HUES6 (cell line): ENCODE measurements around the gene GBE1.
"Not testable (repeated sequence)": the region's sequence is repeated elsewhere in the genome, so short reads cannot be mapped to it uniquely, and the experiment has no call there.

Experiments
- H3K27ac ChIP-seq: 2 replicates; pipeline ENCODE4 v1.7.0; 2013; ENCODE audit warnings: low read depth, mild to moderate bottlenecking, low read length, inconsistent platforms
- H3K27me3 ChIP-seq: 2 replicates; pipeline ENCODE4 v1.6.1; 2013; ENCODE audit warnings: low read length; ENCODE audit not compliant: control insufficient read depth, insufficient read depth
- H3K36me3 ChIP-seq: 2 replicates; pipeline ENCODE4 v1.6.1; 2013; ENCODE audit warnings: low read length; ENCODE audit not compliant: control insufficient read depth, insufficient read depth
- H3K4me1 ChIP-seq: 2 replicates; pipeline ENCODE4 v1.6.1; 2013; ENCODE audit warnings: low read length; ENCODE audit not compliant: control insufficient read depth, insufficient read depth
- H3K4me3 ChIP-seq: 2 replicates; pipeline ENCODE4 v1.5.1; 2013; ENCODE audit warnings: low read depth, low read length
- H3K9ac ChIP-seq: one replicate; pipeline ENCODE4 v1.6.1; 2013; ENCODE audit warnings: mild to moderate bottlenecking, low read length
- H3K9me3 ChIP-seq: 2 replicates; pipeline ENCODE4 v1.6.1; 2013; ENCODE audit warnings: low read depth, low read length; ENCODE audit not compliant: control insufficient read depth, insufficient read depth

GBE1 gene

DNA sequence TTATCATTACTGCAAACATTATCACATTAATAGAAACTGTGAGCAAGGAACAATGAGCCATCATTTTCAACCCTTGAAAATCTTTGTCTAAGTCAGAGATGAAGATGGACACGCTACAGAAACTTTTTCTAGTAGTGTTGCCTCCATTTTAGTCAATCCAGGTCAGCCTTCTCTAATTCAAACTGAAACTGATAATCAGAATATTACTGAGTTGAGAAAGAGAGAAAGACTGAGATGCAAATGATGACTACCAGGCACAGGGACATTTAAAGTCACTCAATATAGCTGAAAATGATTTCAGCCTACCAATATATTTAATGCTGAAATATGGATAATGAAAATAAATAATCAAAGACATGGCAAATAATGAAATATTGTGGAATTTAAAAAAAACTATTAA is 261.4 kb downstream of the GBE1 start:
- H3K36me3 ChIP-seq: no peaks in the 10 kb centered on the region
- H3K27me3 ChIP-seq: no peaks in the 10 kb centered on the region
- no peaks in the 10 kb centered on the region for H3K4me1 ChIP-seq
- no peaks in the 10 kb centered on the region for H3K9me3 ChIP-seq
- H3K27ac ChIP-seq: no peak overlapping the region
- no peak overlapping the region for H3K9ac ChIP-seq
- H3K4me3 ChIP-seq: no peak overlapping the region

DNA sequence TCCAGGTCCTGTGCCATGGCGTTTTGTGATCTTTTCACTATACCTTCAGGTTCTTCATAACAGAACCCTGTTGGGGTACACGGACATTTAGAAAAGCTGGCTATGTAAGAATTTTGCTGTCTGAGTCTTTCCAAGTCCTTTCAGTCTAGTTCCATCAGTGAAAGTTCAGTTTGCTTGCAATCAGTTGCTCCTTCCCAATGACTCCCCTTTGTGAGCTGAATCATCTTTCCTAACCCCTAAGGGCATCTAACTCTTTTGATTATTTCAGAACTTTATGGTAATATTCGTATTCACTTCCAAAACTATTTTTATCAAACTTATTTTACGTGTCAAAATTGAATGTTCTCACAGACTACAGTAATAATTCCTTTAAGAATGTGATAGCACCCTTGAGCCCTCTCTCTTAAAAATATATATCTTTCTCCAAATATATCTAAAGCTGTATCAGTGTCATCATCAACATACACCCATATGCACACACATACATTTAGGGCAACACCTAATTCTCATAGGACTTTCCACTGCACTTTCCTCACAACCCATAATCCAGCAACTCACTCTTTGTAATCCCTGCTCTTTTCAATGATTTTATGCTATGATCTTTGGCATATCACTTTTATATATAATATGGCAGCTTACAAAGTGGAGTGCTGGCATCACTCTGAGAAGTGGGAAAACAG is 263.7 kb downstream of the GBE1 start:
- Histone ChIP-seq H3K9me3 (no peaks in the 10 kb centered on the region), H3K36me3 (no peaks in the 10 kb centered on the region)

DNA sequence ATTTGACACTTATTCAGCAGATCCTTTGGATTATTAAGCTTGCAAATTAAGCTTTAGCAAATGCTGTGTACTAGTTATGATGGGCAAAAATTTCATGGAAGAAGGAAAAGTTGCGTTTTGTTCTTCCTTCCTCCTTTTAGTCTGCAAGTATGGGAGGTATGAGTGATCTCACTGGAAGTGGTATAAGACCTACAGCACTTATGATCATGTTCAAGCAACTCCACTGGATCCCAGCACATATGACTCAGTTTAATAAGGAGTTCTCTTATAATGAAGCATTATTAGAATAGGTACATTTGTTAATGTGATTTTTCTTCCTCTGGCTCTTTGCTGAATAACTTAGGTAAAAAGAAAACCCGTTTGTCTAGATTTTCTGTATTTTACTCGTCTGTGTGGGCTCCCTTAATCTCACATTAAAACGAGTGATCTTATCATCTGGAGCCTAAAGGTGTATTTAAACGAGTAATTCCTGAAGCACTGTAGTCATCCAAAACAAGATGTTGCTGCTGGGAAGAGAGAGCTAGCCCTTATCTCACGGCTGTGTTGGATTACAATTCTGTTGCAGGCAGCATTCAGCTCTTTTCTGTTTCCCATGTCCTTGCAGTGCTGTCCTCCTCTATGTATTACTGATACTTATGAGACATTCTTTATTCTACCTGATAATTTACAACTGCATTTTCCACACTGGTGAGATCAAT is 264.9 kb downstream of the GBE1 start:
- H3K4me3 ChIP-seq: no peak overlapping the region
- no peaks in the 10 kb centered on the region for H3K9me3 ChIP-seq
- H3K36me3 ChIP-seq: no peaks in the 10 kb centered on the region
- no peak overlapping the region for H3K27ac ChIP-seq
- no peaks in the 10 kb centered on the region for H3K4me1 ChIP-seq
- no peak overlapping the region for H3K9ac ChIP-seq
- no peaks in the 10 kb centered on the region for H3K27me3 ChIP-seq

More for the DNA sequence above, 263.7 kb downstream of the GBE1 start:
- Histone ChIP-seq H3K27ac (no peak overlapping the region), H3K9ac (no peak overlapping the region), H3K4me1 (no peaks in the 10 kb centered on the region), H3K27me3 (no peaks in the 10 kb centered on the region), H3K4me3 (no peak overlapping the region)

DNA sequence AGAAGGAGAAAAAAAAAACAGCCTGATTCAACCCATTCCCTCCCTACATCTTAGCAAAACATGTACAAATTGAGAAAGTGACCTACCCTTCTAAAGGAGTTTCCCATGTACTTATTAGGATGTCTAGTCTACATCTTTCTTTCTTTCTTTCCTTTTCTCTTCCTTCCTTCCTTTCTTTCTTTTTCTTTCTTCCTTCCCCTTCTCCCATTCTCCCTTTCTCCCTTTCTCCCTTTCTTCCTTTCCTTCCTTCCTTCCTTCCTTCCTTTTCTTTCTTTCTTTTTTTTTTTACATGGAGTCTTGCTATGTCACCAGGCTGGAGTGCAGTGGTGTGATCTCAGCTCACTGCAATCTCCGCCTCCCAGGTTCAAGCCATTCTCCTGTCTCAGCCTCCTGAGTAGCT is 269.0 kb downstream of the GBE1 start:
- H3K36me3 ChIP-seq, H3K9ac ChIP-seq, H3K4me3 ChIP-seq, H3K27ac ChIP-seq, H3K4me1 ChIP-seq, H3K27me3 ChIP-seq, H3K9me3 ChIP-seq: not testable (repeated sequence)

DNA sequence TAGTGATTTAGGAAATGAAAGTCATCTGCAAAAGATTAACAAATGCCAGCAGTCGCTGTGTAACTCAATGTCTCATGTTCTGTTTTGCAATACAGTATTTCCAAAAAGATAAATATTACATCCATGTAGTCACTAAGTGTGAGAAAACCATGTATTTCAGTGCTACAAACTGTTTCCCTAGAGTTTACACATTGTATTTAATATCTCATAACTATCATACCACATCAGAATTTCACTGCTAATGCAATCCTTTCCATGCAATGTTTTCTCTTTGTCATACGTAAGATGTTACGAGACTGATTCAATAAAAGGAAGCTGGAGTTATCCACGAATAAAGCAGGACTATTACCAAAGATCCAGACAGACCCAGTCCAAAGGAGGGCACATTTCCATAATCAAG is 269.4 kb downstream of the GBE1 start:
- no peak overlapping the region for H3K27ac ChIP-seq

DNA sequence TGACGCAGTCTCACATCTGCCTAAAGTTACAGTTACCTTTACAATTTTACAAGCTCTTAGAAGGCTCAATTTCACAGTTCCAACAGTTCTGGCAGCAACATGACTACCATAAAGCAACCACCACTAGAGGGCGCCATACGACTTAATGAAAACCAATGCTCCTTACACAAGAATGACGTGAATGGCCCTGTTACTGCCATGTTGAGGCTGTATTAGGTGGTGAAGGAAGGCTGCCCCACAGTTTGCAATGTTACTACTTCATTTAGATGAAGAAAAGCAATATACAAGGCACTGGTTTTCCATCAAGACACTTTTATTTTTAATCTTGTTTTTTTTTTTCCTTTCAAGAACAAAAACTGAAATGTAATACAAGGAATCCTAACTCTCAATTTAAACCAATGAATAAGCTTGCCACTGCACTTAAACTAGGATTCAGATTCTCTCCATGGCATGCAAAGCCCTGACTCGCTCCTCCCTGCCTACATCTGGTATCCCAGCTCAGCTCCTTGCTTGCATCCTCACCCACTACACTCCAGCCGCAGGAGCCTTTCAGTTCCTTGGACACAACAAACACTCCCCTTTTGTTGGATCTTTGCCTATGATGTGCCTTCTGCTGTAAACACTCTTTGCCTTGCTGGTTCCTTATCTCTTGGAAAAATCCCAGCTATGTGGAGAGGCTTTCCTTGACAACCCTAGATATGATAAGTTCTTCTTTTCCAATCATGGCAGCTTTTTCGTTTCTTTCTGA is 270.7 kb downstream of the GBE1 start:
- H3K36me3 ChIP-seq: no peaks in the 10 kb centered on the region
- no peak overlapping the region for H3K4me3 ChIP-seq
- no peak overlapping the region for H3K9ac ChIP-seq
- H3K27ac ChIP-seq: no peak overlapping the region
- H3K9me3 ChIP-seq: no peaks in the 10 kb centered on the region
- peaks cover 5% of the 10 kb centered on the region; the same call in 1 of the 2 replicates for H3K4me1 ChIP-seq
- H3K27me3 ChIP-seq: no peaks in the 10 kb centered on the region

More for the DNA sequence above, 269.4 kb downstream of the GBE1 start:
- no peak overlapping the region for H3K9ac ChIP-seq
- no peaks in the 10 kb centered on the region for H3K36me3 ChIP-seq
- no peak overlapping the region for H3K4me3 ChIP-seq
- no peaks in the 10 kb centered on the region for H3K27me3 ChIP-seq
- H3K4me1 ChIP-seq: peaks cover 5% of the 10 kb centered on the region; the same call in 1 of the 2 replicates
- H3K9me3 ChIP-seq: no peaks in the 10 kb centered on the region

DNA sequence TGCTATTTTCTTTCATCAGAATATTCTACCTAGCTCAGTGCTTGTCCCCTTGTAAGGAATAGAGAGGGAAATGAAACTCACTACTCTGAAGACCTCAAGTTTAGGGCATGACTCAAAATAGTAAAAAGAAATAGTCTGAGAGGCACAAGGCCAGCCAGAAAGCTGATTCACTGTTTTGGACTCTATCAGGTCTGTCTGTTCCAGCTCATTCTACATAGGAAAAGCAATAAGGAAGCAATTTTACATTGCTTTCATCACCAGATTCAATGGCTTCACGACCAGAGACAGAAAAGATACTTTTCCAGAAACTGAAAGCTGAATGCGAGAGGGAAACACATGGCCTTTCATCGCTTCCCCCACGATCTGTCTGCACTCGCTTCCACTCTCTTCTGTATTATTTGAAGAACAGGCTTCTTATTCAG is 276.0 kb downstream of the GBE1 start:
- H3K27ac ChIP-seq: no peak overlapping the region
- H3K4me3 ChIP-seq: no peak overlapping the region
- H3K9me3 ChIP-seq: no peaks in the 10 kb centered on the region
- H3K9ac ChIP-seq: no peak overlapping the region
- no peaks in the 10 kb centered on the region for H3K4me1 ChIP-seq
- H3K36me3 ChIP-seq: no peaks in the 10 kb centered on the region
- H3K27me3 ChIP-seq: no peaks in the 10 kb centered on the region

DNA sequence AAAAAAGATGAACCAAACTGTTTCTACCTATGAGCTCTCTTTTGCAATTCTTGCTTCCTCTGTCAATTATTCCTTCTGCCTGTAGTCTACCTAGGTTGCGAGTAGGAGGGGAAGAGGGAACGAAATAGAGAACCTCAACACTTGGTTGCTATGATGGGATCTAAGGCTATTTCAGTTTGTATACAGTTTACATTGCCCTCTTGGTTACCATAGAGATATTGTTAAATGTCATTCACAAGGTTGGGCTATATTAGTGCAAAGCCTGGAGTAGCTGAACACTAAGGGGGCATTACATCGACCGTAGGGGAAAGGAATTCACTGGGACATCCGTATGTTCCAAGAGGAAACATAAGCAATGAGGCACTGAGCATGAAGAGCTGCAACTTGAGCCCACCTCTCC is 276.9 kb downstream of the GBE1 start:
- Histone ChIP-seq H3K36me3 (no peaks in the 10 kb centered on the region), H3K9ac (no peak overlapping the region), H3K27me3 (no peaks in the 10 kb centered on the region), H3K9me3 (no peaks in the 10 kb centered on the region), H3K4me3 (no peak overlapping the region), H3K4me1 (no peaks in the 10 kb centered on the region), H3K27ac (no peak overlapping the region)

DNA sequence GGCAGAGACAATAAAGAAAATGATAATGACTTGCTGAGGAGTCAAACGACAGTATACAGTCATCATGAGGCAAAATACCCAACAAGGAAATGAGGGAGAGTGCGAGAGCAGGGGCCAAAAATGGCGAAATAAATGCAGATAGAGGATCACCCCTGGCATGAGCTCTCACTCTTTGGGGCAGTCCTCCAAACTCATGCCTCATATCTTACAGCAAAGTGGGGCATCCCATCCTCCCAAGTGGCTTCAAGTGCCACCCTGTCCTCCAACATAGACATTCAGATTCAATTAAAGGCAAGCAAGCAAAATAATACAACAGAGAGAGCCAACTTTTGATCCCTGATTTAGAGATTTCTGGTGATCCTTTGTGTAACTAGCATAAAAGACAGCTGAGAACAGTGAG is 278.4 kb downstream of the GBE1 start:
- Histone ChIP-seq H3K9ac (no peak overlapping the region), H3K9me3 (no peaks in the 10 kb centered on the region), H3K4me1 (no peaks in the 10 kb centered on the region), H3K36me3 (no peaks in the 10 kb centered on the region), H3K4me3 (no peak overlapping the region), H3K27me3 (no peaks in the 10 kb centered on the region), H3K27ac (no peak overlapping the region)

DNA sequence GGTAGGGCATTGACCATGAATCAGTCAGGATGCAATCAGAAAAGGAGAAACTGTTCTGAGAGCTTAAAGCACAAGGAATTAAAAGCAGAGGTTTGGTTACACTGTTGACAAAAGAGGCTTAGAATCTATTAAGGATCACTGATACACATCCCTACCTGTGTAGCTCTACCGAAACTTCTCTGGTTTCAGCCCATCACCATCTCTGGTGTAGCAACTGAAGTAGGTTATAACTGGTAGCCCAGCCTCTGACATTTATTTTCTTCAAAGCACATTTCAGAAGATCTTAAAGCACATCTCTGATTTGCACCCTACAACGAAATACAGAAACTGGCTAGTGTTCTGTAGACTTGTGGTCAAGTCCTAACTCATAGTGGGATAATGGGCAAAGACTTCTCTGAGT is 283.7 kb downstream of the GBE1 start:
- Histone ChIP-seq H3K4me3 (no peak overlapping the region), H3K4me1 (peaks cover 7% of the 10 kb centered on the region), H3K36me3 (no peaks in the 10 kb centered on the region), H3K27me3 (no peaks in the 10 kb centered on the region), H3K9me3 (no peaks in the 10 kb centered on the region), H3K9ac (no peak overlapping the region), H3K27ac (no peak overlapping the region)

DNA sequence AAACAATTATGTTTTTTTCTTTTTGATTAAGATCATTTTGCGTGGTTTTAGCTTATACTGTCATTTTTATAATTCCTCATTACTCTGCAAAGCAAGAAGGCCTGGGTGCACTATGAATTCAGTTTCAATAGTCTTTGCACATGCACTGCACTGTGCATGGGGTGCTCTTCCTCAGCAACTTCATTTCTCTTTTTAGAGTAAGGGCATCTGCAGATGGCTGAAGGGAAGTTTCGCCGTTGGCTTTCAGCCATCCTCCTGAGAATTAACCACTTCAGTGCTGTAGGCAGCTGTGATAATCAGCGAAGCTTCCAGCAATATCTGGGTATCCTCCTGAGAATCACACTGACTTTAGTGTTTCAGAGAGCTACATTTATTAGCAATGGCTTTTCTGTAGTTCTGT is 284.8 kb downstream of the GBE1 start:
- H3K4me1 ChIP-seq: peaks cover 11% of the 10 kb centered on the region
- H3K36me3 ChIP-seq: no peaks in the 10 kb centered on the region
- H3K4me3 ChIP-seq: no peak overlapping the region
- no peak overlapping the region for H3K27ac ChIP-seq
- no peaks in the 10 kb centered on the region for H3K9me3 ChIP-seq
- H3K9ac ChIP-seq: no peak overlapping the region
- no peaks in the 10 kb centered on the region for H3K27me3 ChIP-seq
